ENCODE results near the gene FSTL5. TPM values are rescaled to one million over a fixed set of nuclear protein-coding genes. Genes with fewer than 3 reads are reported as not detected.
"Not testable (repeated sequence)": the region's sequence is repeated elsewhere in the genome, so short reads cannot be mapped to it uniquely, and the experiment has no call there.

The FSTL5 gene
- total RNA-seq, 1 donor = not detected

DNA sequence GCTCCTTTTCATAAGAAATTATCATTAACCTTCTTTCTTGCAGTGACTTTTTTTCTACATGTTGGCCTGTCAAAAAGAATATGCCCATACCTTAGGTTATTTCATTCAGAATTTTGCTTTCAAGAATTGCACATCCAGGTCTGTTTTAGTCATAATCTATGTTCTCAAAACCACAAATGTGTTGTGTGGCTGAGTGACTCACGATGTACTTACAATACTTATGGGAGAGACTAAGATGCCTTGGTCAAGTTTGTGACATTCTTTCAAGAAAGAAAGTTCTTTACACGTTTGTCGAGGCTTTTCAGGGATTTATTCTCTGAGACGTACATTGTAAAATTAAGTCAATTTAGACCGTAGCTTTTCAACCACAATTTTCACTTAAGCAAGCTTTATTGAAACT, 396.7 kb downstream of the FSTL5 start:
- H3K27me3 ChIP-seq (ENCODE audit: insufficient read depth, low read length) = no peaks in the 10 kb centered on the region
- H3K4me3 ChIP-seq (ENCODE audit: insufficient read depth, low read length) = no peak overlapping the region
- no peak overlapping the region for H3K4me2 ChIP-seq (ENCODE audit: insufficient read depth, low read length)
- H2AFZ ChIP-seq (ENCODE audit: low read length) = no peak overlapping the region
- no peaks in the 10 kb centered on the region for H3K36me3 ChIP-seq (ENCODE audit: insufficient read depth, low read length)
- no peak for DNase-seq (ENCODE audit: insufficient read length, low spot score, missing footprints)
- H4K20me1 ChIP-seq (ENCODE audit: insufficient read depth, low read length) = no peaks in the 10 kb centered on the region
- no peaks in the 10 kb centered on the region for H3K4me1 ChIP-seq (ENCODE audit: insufficient read depth, low read length)
- H3K9me3 ChIP-seq (ENCODE audit: low read depth, low read length) = no peaks in the 10 kb centered on the region
- TF ChIP-seq, protein P1, sequence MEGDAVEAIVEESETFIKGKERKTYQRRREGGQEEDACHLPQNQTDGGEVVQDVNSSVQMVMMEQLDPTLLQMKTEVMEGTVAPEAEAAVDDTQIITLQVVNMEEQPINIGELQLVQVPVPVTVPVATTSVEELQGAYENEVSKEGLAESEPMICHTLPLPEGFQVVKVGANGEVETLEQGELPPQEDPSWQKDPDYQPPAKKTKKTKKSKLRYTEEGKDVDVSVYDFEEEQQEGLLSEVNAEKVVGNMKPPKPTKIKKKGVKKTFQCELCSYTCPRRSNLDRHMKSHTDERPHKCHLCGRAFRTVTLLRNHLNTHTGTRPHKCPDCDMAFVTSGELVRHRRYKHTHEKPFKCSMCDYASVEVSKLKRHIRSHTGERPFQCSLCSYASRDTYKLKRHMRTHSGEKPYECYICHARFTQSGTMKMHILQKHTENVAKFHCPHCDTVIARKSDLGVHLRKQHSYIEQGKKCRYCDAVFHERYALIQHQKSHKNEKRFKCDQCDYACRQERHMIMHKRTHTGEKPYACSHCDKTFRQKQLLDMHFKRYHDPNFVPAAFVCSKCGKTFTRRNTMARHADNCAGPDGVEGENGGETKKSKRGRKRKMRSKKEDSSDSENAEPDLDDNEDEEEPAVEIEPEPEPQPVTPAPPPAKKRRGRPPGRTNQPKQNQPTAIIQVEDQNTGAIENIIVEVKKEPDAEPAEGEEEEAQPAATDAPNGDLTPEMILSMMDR (IDR thresholded peaks at IDR 0.05; ENCODE audit: extremely low read depth, low read depth, low read length) = no peak
- no peaks in the 10 kb centered on the region for H3K79me2 ChIP-seq (ENCODE audit: insufficient read depth, low read length)
- no peak overlapping the region for H3K27ac ChIP-seq (ENCODE audit: low read depth, low read length)

- Histone ChIP-seq H3K27ac (ENCODE audit: low read depth, low read length) (no peak overlapping the region), H2AFZ (ENCODE audit: low read length) (no peak overlapping the region), H3K4me3 (ENCODE audit: insufficient read depth, low read length) (no peak overlapping the region), H4K20me1 (ENCODE audit: insufficient read depth, low read length) (no peaks in the 10 kb centered on the region), H3K4me2 (ENCODE audit: insufficient read depth, low read length) (no peak overlapping the region), H3K79me2 (ENCODE audit: insufficient read depth, low read length) (no peaks in the 10 kb centered on the region), H3K27me3 (ENCODE audit: insufficient read depth, low read length) (no peaks in the 10 kb centered on the region), H3K36me3 (ENCODE audit: insufficient read depth, low read length) (no peaks in the 10 kb centered on the region), H3K9me3 (ENCODE audit: low read depth, low read length) (peaks cover 2% of the 10 kb centered on the region), H3K4me1 (ENCODE audit: insufficient read depth, low read length) (no peaks in the 10 kb centered on the region)
- DNase-seq (ENCODE audit: insufficient read length, low spot score, missing footprints) = no peak
- TF ChIP-seq, protein P1 (IDR thresholded peaks at IDR 0.05; ENCODE audit: extremely low read depth, low read depth, low read length) = no peak
Observed at GRCh38 chr4:161762796-161763195, 401.0 kb downstream of the FSTL5 start.

DNA sequence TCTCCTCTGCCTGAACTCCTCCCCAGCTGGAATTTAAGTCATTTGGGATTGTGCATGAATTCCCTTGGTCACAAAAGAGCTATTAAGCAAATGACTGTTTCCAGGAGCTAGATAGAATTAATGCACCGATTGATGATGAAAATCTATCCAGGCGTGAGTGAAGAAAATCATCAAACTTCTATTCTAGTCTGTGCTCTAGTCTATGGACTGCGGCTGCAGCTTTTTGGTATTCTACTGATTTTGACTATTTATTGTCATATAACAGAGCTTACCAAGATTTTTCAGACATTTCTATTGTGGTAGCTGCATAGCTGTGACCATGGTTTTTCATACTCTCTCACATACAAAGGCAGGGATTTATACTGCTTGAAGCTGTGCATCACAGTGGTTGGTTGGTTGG, 403.8 kb downstream of the FSTL5 start:
- H2AFZ ChIP-seq (ENCODE audit: low read length) = no peak overlapping the region
- no peak for DNase-seq (ENCODE audit: insufficient read length, low spot score, missing footprints)

DNA sequence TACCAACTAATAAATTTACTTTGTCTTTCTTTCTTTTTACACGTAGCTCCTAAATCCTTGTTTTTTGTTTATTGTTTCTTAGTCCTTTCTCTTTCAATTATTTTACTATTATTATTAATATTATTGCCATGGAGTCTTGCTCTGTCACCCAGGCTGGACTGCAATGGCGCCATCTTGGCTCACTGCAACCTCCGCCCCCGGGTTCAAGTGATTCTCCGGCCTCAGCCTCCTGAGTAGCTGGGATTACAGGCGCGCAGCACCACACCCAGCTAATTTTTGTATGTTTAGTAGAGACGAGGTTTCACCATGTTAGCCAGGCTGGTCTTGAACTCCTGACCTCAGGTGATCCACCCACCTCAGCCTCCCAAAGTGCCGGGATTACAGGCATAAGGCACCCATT, 405.4 kb downstream of the FSTL5 start:
- H3K4me2 ChIP-seq (ENCODE audit: insufficient read depth, low read length); H3K79me2 ChIP-seq (ENCODE audit: insufficient read depth, low read length); H4K20me1 ChIP-seq (ENCODE audit: insufficient read depth, low read length); H2AFZ ChIP-seq (ENCODE audit: low read length); H3K4me1 ChIP-seq (ENCODE audit: insufficient read depth, low read length); H3K4me3 ChIP-seq (ENCODE audit: insufficient read depth, low read length); H3K36me3 ChIP-seq (ENCODE audit: insufficient read depth, low read length); DNase-seq (ENCODE audit: insufficient read length, low spot score, missing footprints); H3K27ac ChIP-seq (ENCODE audit: low read depth, low read length); H3K27me3 ChIP-seq (ENCODE audit: insufficient read depth, low read length); H3K9me3 ChIP-seq (ENCODE audit: low read depth, low read length): not testable (repeated sequence)

More for the DNA sequence above, 403.8 kb downstream of the FSTL5 start:
- Histone ChIP-seq H3K4me2 (ENCODE audit: insufficient read depth, low read length) (no peak overlapping the region), H3K27me3 (ENCODE audit: insufficient read depth, low read length) (no peaks in the 10 kb centered on the region), H3K36me3 (ENCODE audit: insufficient read depth, low read length) (no peaks in the 10 kb centered on the region), H3K9me3 (ENCODE audit: low read depth, low read length) (peaks cover 2% of the 10 kb centered on the region), H3K4me3 (ENCODE audit: insufficient read depth, low read length) (no peak overlapping the region), H3K27ac (ENCODE audit: low read depth, low read length) (no peak overlapping the region), H3K4me1 (ENCODE audit: insufficient read depth, low read length) (no peaks in the 10 kb centered on the region), H4K20me1 (ENCODE audit: insufficient read depth, low read length) (no peaks in the 10 kb centered on the region), H3K79me2 (ENCODE audit: insufficient read depth, low read length) (no peaks in the 10 kb centered on the region)
- TF ChIP-seq, protein P1 (IDR thresholded peaks at IDR 0.05; ENCODE audit: extremely low read depth, low read depth, low read length) = no peak

Data from osteoblast (primary cell).